Large intestine (tissue), 3 donors: Measurements from ENCODE around the gene GOLGA6L25. TPM values are rescaled to one million over a fixed set of nuclear protein-coding genes. Genes with fewer than 3 reads are reported as not detected.
"Not testable (repeated sequence)": the region's sequence is repeated elsewhere in the genome, so short reads cannot be mapped to it uniquely, and the experiment has no call there.

Experiments used
- DNase-seq, 2 donors: peaks; one replicate each; pipeline versions ENCODE4 v3.0.0 to v3.0.0-alpha.2; 2013
- H3K27ac ChIP-seq: one replicate; pipeline ENCODE4 v1.5.1; 2013; ENCODE audit warnings: low read length
- H3K27me3 ChIP-seq: 2 replicates; pipeline ENCODE4 v1.6.1; 2013; ENCODE audit warnings: low read length; ENCODE audit not compliant: control insufficient read depth, insufficient read depth
- H3K36me3 ChIP-seq: 2 replicates; pipeline ENCODE4 v1.6.1; 2013; ENCODE audit warnings: low read length; ENCODE audit not compliant: control insufficient read depth, insufficient read depth
- H3K4me1 ChIP-seq: one replicate; pipeline ENCODE4 v1.6.1; 2013; ENCODE audit warnings: low read length; ENCODE audit not compliant: control insufficient read depth, insufficient read depth
- H3K4me3 ChIP-seq: one replicate; pipeline ENCODE4 v1.5.1; 2013; ENCODE audit warnings: low read length
- H3K9me3 ChIP-seq: one replicate; pipeline ENCODE4 v1.6.1; 2013; ENCODE audit warnings: mild to moderate bottlenecking, low read depth, low read length, moderate library complexity; ENCODE audit not compliant: control insufficient read depth
- WGBS: methylation state at CpG from one replicate; pipeline ENCODE4 v1.1.5; 2013; ENCODE audit warnings: low lambda C conversion rate; ENCODE audit not compliant: insufficient coverage; 5-methylcytosine and 5-hydroxymethylcytosine counted together
- polyA plus RNA-seq: library from polyadenylated mRNA; unstranded; fragments of 120-200 nt; gene quantifications from one replicate; pipeline ENCODE4 v1.2.1, GENCODE V29; 2013

GOLGA6L25 gene
- polyA plus RNA-seq, 1 donor = not detected

- not testable (repeated sequence) for H3K27me3 ChIP-seq
These were observed 44.1 kb downstream of the GOLGA6L25 start for GRCh38 chr15:28597471-28597870.

GRCh38 chr15:28598209-28598608, 44.8 kb downstream of the GOLGA6L25 start:
- H3K9me3 ChIP-seq, H3K36me3 ChIP-seq, DNase-seq, H3K27ac ChIP-seq, H3K4me3 ChIP-seq, H3K4me1 ChIP-seq, H3K27me3 ChIP-seq: not testable (repeated sequence)
- no CpG with 5 or more reads among the region's 8 CpGs for WGBS

More at GRCh38 chr15:28597471-28597870, 44.1 kb downstream of the GOLGA6L25 start:
- H3K36me3 ChIP-seq, H3K4me1 ChIP-seq, DNase-seq, H3K4me3 ChIP-seq, H3K27ac ChIP-seq, H3K9me3 ChIP-seq: not testable (repeated sequence)
- no CpG with 5 or more reads among the region's 10 CpGs for WGBS

- not testable (repeated sequence) for H3K27me3 ChIP-seq, H3K9me3 ChIP-seq, H3K36me3 ChIP-seq, H3K4me3 ChIP-seq, H3K27ac ChIP-seq, DNase-seq, H3K4me1 ChIP-seq
- no CpG with 5 or more reads among the region's 9 CpGs for WGBS
These were observed 48.8 kb downstream of the GOLGA6L25 start for GRCh38 chr15:28602152-28602551.

Other genes starting within 250 kb of the GOLGA6L25 start
- 42.7 TPM for gene HERC2, start 231.4 kb upstream of the GOLGA6L25 start, polyA plus RNA-seq
- not detected for gene GOLGA6L24, start 195.5 kb upstream of the GOLGA6L25 start, polyA plus RNA-seq
- gene GOLGA8F, start 174.9 kb upstream of the GOLGA6L25 start, polyA plus RNA-seq = not detected
- not detected for gene GOLGA8G, start 20.6 kb upstream of the GOLGA6L25 start, polyA plus RNA-seq
- gene GOLGA8M, start 158.9 kb downstream of the GOLGA6L25 start, polyA plus RNA-seq = 1.3 TPM